Fibroblast of the aortic adventitia (primary cell): Measurements from ENCODE around the gene KCNQ1. TPM values are rescaled to one million over a fixed set of nuclear protein-coding genes. Genes with fewer than 3 reads are reported as not detected.

Experiments used
- DNase-seq: peaks from one replicate; pipeline ENCODE4 v3.0.0-alpha.2; 2010; ENCODE audit warnings: low read depth
- H3K4me3 ChIP-seq: 2 replicates; pipeline ENCODE4 v1.5.1; 2011; ENCODE audit warnings: low read depth, mild to moderate bottlenecking, control low read depth, low read length, moderate library complexity
- CTCF ChIP-seq: IDR thresholded peaks from 2 replicates; pipeline ENCODE4 v1.5.1; 2011; ENCODE audit warnings: mild to moderate bottlenecking, low read length, control low read depth, inconsistent platforms; ENCODE audit not compliant: insufficient read depth
- total RNA-seq: library from RNA; depleted of rRNA; stranded (reverse); fragments of >200 nt; gene quantifications from 2 replicates; pipeline ENCODE4 v1.2.3, GENCODE V29; 2012; ENCODE audit warnings: low replicate concordance

Gene KCNQ1
- total RNA-seq, 1 donor = not detected

- H3K4me3 ChIP-seq = no peak overlapping the region
- DNase-seq = peak; percentile 69
- TF ChIP-seq CTCF = peak; percentile 94
Measured at GRCh38 chr11:2420502-2421225, 24.1 kb upstream of the KCNQ1 start.

- no peak overlapping the region for H3K4me3 ChIP-seq
- no peak for DNase-seq
- no peak for TF ChIP-seq CTCF
Measured at GRCh38 chr11:2421226-2421994, 23.4 kb upstream of the KCNQ1 start.

GRCh38 chr11:2421996-2422395 lies 22.8 kb upstream of the KCNQ1 start:
- no peak overlapping the region for H3K4me3 ChIP-seq
- DNase-seq = no peak
- no peak for TF ChIP-seq CTCF

GRCh38 chr11:2422461-2423156 lies 22.2 kb upstream of the KCNQ1 start:
- H3K4me3 ChIP-seq = no peak overlapping the region
- DNase-seq = no peak
- no peak for TF ChIP-seq CTCF

GRCh38 chr11:2423157-2424025 lies 21.4 kb upstream of the KCNQ1 start:
- no peak for TF ChIP-seq CTCF
- DNase-seq = no peak
- H3K4me3 ChIP-seq = no peak overlapping the region
